ENCODE results near the gene KIF4A. TPM values are rescaled to one million over a fixed set of nuclear protein-coding genes. Genes with fewer than 3 reads are reported as not detected.
"Not testable (repeated sequence)": the region's sequence is repeated elsewhere in the genome, so short reads cannot be mapped to it uniquely, and the experiment has no call there.

KIF4A gene
- total RNA-seq, 2 donors from 2014 or later, result 27.6 to 40.6 TPM

DNA sequence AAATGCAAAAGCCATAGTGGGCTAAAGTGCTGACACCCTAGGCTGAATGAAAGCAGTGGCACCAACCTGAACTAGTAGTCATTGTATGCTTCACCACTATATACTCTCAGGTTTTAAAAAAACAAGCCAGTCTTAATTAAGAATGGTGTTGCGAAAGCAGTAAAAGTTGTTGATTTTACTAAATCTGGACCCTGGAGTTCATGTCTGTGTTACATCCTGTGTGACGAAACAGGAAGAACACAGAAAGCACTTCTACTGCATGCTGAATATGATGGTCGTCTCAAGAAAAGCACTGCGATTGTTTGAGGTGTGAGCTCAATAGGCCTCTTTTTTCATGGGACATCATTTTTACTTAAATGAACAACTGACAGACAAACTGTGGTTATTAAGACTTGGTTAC is 109.0 kb downstream of the KIF4A start:
- Mint-ChIP-seq H3K9me3 (peaks cover 53% of the 10 kb centered on the region), H3K27me3 (ENCODE audit: insufficient read depth) (no peaks in the 10 kb centered on the region), H3K36me3 (ENCODE audit: low read depth) (peaks cover 35% of the 10 kb centered on the region), H3K27ac (no peak overlapping the region), H3K4me3 (no peak overlapping the region), H3K4me1 (no peaks in the 10 kb centered on the region)
- TF ChIP-seq, protein P1, sequence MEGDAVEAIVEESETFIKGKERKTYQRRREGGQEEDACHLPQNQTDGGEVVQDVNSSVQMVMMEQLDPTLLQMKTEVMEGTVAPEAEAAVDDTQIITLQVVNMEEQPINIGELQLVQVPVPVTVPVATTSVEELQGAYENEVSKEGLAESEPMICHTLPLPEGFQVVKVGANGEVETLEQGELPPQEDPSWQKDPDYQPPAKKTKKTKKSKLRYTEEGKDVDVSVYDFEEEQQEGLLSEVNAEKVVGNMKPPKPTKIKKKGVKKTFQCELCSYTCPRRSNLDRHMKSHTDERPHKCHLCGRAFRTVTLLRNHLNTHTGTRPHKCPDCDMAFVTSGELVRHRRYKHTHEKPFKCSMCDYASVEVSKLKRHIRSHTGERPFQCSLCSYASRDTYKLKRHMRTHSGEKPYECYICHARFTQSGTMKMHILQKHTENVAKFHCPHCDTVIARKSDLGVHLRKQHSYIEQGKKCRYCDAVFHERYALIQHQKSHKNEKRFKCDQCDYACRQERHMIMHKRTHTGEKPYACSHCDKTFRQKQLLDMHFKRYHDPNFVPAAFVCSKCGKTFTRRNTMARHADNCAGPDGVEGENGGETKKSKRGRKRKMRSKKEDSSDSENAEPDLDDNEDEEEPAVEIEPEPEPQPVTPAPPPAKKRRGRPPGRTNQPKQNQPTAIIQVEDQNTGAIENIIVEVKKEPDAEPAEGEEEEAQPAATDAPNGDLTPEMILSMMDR (conservative IDR thresholded peaks at IDR 0.05), result no peak
- WGBS, 2 experiments (ENCODE audit: insufficient coverage in 1 of 2, insufficient read length in 1 of 2), result 99 to 100% methylated on average over 1 to 4 of the region's 4 CpGs
- no peaks in the 10 kb centered on the region for H3K27me3 ChIP-seq (ENCODE audit: control insufficient read depth, insufficient read depth, low read length, poor library complexity, severe bottlenecking)
- peaks cover 21% of the 10 kb centered on the region for H3K36me3 ChIP-seq (ENCODE audit: control insufficient read depth, insufficient read depth, low read length)
- no peak overlapping the region for H3K27ac ChIP-seq (ENCODE audit: low read depth, low read length)
- H3K9ac ChIP-seq (ENCODE audit: extremely low read depth, low read length, poor library complexity, severe bottlenecking), result no peak overlapping the region
- H3K9me3 ChIP-seq (ENCODE audit: control insufficient read depth, low read length), result no peaks in the 10 kb centered on the region
- no peak for DNase-seq
- no peaks in the 10 kb centered on the region for H3K4me1 ChIP-seq (ENCODE audit: control insufficient read depth, insufficient read depth, low read length)
- H3K4me3 ChIP-seq (ENCODE audit: low read length), result no peak overlapping the region

DNA sequence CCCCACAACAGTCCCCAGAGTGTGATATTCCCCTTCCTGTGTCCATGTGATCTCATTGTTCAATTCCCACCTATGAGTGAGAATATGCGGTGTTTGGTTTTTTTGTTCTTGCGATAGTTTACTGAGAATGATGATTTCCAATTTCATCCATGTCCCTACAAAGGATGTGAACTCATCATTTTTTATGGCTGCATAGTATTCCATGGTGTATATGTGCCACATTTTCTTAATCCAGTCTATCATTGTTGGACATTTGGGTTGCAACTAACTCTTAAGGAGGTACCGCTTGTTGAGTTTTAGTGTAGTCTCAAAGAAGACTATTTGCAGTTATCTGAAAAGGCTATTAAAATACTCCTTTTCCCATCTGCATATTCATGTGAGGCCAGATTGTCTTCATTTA is 110.3 kb downstream of the KIF4A start:
- H3K27ac Mint-ChIP-seq; H3K4me1 Mint-ChIP-seq; DNase-seq; H3K4me1 ChIP-seq (ENCODE audit: control insufficient read depth, insufficient read depth, low read length); H3K27ac ChIP-seq (ENCODE audit: low read depth, low read length); H3K27me3 ChIP-seq (ENCODE audit: control insufficient read depth, insufficient read depth, low read length, poor library complexity, severe bottlenecking); H3K4me3 ChIP-seq (ENCODE audit: low read length); H3K4me3 Mint-ChIP-seq; H3K27me3 Mint-ChIP-seq (ENCODE audit: insufficient read depth); H3K9ac ChIP-seq (ENCODE audit: extremely low read depth, low read length, poor library complexity, severe bottlenecking); H3K9me3 ChIP-seq (ENCODE audit: control insufficient read depth, low read length): not testable (repeated sequence)
- Mint-ChIP-seq H3K9me3 (peaks cover 48% of the 10 kb centered on the region), H3K36me3 (ENCODE audit: low read depth) (peaks cover 28% of the 10 kb centered on the region)
- H3K36me3 ChIP-seq (ENCODE audit: control insufficient read depth, insufficient read depth, low read length), result peaks cover 29% of the 10 kb centered on the region
- 100% methylated on average over 1 of the region's 3 CpGs; no CpG with 5 or more reads in 1 of the 2 experiments for WGBS, 2 experiments (ENCODE audit: insufficient coverage in 1 of 2, insufficient read length in 1 of 2)

DNA sequence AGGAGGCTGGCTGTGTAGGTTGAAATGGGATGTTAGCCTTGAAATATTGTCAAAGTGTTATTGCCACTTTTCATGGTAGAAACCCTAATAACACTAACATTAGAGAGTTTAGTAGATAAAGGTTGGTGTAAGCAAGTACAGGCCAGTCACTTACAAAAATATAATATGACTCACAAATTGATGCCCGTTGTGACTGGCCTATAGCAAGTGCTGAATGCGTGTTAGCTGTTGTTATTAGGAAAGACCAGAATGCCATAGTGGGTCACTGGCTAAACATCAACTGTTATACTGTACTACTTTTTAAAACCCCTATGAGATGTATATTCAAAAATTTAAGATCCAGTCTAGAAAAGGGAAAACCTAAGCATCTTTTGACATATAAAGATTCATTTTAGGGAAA is 112.8 kb downstream of the KIF4A start:
- 100% methylated on average over 1 of the region's 2 CpGs; no CpG with 5 or more reads in 1 of the 2 experiments for WGBS, 2 experiments (ENCODE audit: insufficient coverage in 1 of 2, insufficient read length in 1 of 2)
- TF ChIP-seq, protein P1 (conservative IDR thresholded peaks at IDR 0.05), result no peak
- H3K9me3 ChIP-seq (ENCODE audit: control insufficient read depth, low read length), result no peaks in the 10 kb centered on the region
- H3K4me1 ChIP-seq (ENCODE audit: control insufficient read depth, insufficient read depth, low read length), result no peaks in the 10 kb centered on the region
- H3K36me3 ChIP-seq (ENCODE audit: control insufficient read depth, insufficient read depth, low read length), result peaks cover 30% of the 10 kb centered on the region
- Mint-ChIP-seq H3K4me1 (no peaks in the 10 kb centered on the region), H3K4me3 (no peak overlapping the region), H3K36me3 (ENCODE audit: low read depth) (peaks cover 25% of the 10 kb centered on the region), H3K27me3 (ENCODE audit: insufficient read depth) (no peaks in the 10 kb centered on the region), H3K9me3 (peaks cover 45% of the 10 kb centered on the region), H3K27ac (no peak overlapping the region)
- no peaks in the 10 kb centered on the region for H3K27me3 ChIP-seq (ENCODE audit: control insufficient read depth, insufficient read depth, low read length, poor library complexity, severe bottlenecking)
- H3K4me3 ChIP-seq (ENCODE audit: low read length), result no peak overlapping the region
- H3K9ac ChIP-seq (ENCODE audit: extremely low read depth, low read length, poor library complexity, severe bottlenecking), result no peak overlapping the region
- no peak for DNase-seq
- no peak overlapping the region for H3K27ac ChIP-seq (ENCODE audit: low read depth, low read length)

DNA sequence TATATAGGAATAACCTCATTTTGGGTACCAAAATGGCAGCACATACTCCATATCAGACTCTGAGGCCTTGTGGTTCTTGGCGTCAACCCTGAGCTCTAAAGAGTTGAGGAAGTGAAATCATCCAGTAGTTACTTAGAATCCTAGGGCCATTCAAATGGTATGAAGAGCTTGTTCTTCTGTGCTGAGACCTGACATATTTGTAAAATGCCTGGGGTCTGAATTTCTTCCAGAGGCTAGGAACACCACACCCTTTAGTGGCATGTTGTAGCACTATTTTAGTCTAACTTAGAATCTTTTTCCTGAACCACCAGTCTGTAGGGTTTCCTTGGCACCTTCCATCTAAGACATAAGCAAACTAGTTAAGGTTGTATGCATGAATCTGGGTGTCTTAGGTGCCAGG is 115.1 kb downstream of the KIF4A start:
- H3K27ac ChIP-seq (ENCODE audit: low read depth, low read length), result no peak overlapping the region
- WGBS, 2 experiments (ENCODE audit: insufficient coverage in 1 of 2, insufficient read length in 1 of 2), result 80 to 100% methylated on average over 1 of the region's 1 CpG
- H3K4me3 ChIP-seq (ENCODE audit: low read length), result no peak overlapping the region
- no peaks in the 10 kb centered on the region for H3K27me3 ChIP-seq (ENCODE audit: control insufficient read depth, insufficient read depth, low read length, poor library complexity, severe bottlenecking)
- H3K27ac Mint-ChIP-seq, result no peak overlapping the region
- H3K4me1 Mint-ChIP-seq, result no peaks in the 10 kb centered on the region
- no peak overlapping the region for H3K9ac ChIP-seq (ENCODE audit: extremely low read depth, low read length, poor library complexity, severe bottlenecking)
- no peaks in the 10 kb centered on the region for H3K27me3 Mint-ChIP-seq (ENCODE audit: insufficient read depth)
- peaks cover 30% of the 10 kb centered on the region for H3K36me3 ChIP-seq (ENCODE audit: control insufficient read depth, insufficient read depth, low read length)
- H3K36me3 Mint-ChIP-seq (ENCODE audit: low read depth), result peaks cover 21% of the 10 kb centered on the region
- peaks cover 47% of the 10 kb centered on the region for H3K9me3 Mint-ChIP-seq
- H3K4me1 ChIP-seq (ENCODE audit: control insufficient read depth, insufficient read depth, low read length), result no peaks in the 10 kb centered on the region
- H3K9me3 ChIP-seq (ENCODE audit: control insufficient read depth, low read length), result no peaks in the 10 kb centered on the region
- no peak overlapping the region for H3K4me3 Mint-ChIP-seq
- TF ChIP-seq, protein P1 (conservative IDR thresholded peaks at IDR 0.05), result no peak
- DNase-seq, result no peak
